Transverse colon (tissue), 4 donors: ENCODE results near the gene KLC3. TPM values are rescaled to one million over a fixed set of nuclear protein-coding genes. Genes with fewer than 3 reads are reported as not detected.

Experiments used
- DNase-seq: peaks from one replicate; pipeline ENCODE4 v3.0.0-alpha.2; 2019
- H3K27ac ChIP-seq, 4 donors: fragments of 200-600 bp; sonication (generic); 2 replicates each; pipeline ENCODE4 v1.5.1; 2016 to 2018; ENCODE audit warnings: inconsistent platforms in 4 of 4
- H3K27me3 ChIP-seq: fragments of 200-600 bp; sonication (generic); 2 replicates; pipeline ENCODE4 v1.5.1; 2017; ENCODE audit warnings: inconsistent platforms
- H3K36me3 ChIP-seq, 4 donors: fragments of 200-600 bp; sonication (generic); 2 replicates each; pipeline ENCODE4 v1.5.1; 2017 to 2019; ENCODE audit warnings: inconsistent platforms in 4 of 4
- H3K4me1 ChIP-seq, 4 donors: fragments of 200-600 bp; sonication (generic); 2 replicates each; pipeline ENCODE4 v1.5.1; 2017 to 2020; ENCODE audit warnings: inconsistent platforms in 4 of 4
- H3K4me3 ChIP-seq, 4 donors: fragments of 200-600 bp; sonication (generic); 1 replicate in 1 of 4; 2 replicates in 3 of 4; pipeline versions ENCODE4 v1.5.1 to v1.6.1; 2017 to 2019; ENCODE audit warnings: inconsistent platforms in 4 of 4
- H3K9me3 ChIP-seq, 2 donors: fragments of 200-600 bp; sonication (generic); 2 replicates each; pipeline ENCODE4 v1.5.1; 2017 to 2019; ENCODE audit warnings: inconsistent platforms in 2 of 2
- EP300 ChIP-seq: sonication (generic); formaldehyde crosslinking; IDR thresholded peaks from one replicate; pipeline ENCODE4 v1.6.1; 2017; ENCODE audit warnings: antibody characterized with exemption, low read depth
- POLR2A ChIP-seq: fragments of 450-650 bp; IDR thresholded peaks from one replicate; pipeline ENCODE4 v1.6.1; 2016; ENCODE audit warnings: antibody characterized with exemption, mild to moderate bottlenecking, moderate library complexity
- POLR2AphosphoS5 ChIP-seq, 3 donors: sonication (generic); formaldehyde crosslinking; IDR thresholded peaks; one replicate each; pipeline ENCODE4 v1.6.1; 2016; ENCODE audit warnings: antibody characterized with exemption in 3 of 3
- WGBS, 2 donors: methylation state at CpG; one replicate each; pipeline ENCODE4 v1.1.5; 2018; ENCODE audit warnings: low coverage in 1 of 2; 5-methylcytosine and 5-hydroxymethylcytosine counted together
- in situ Hi-C, 4 donors: fragments of 200-750 bp; cut with MboI; loops; one replicate each; pipeline versions ENCODE4 v1.15.0 to v1.15.1; 2017; ENCODE audit warnings: low sequenced_read_pairs in 3 of 4, low pct_ligation_motif_present in 1 of 4, low pct_unique_long_range_greater_than_20kb in 1 of 4
- intact Hi-C: fragments of 100-400 bp; cut with DNase I; formaldehyde crosslinking; loops from one replicate; pipeline ENCODE4 v1.15.1; 2023; ENCODE audit warnings: low total_unique reads
- total RNA-seq, 4 donors: library from RNA; depleted of rRNA; stranded (reverse); fragments of >200 nt; gene quantifications; one replicate each; pipeline ENCODE4 v1.1.0, GENCODE V29; 2016
- TF ChIP-seq, protein P1 (sequence below), 5 experiments: fragments of 200-600 bp in 3 of 5; fragments of 450-650 bp in 2 of 5; sonication (generic) in 3 of 5; IDR thresholded peaks; 1 replicate in 2 of 5; 2 replicates in 3 of 5; pipeline ENCODE4 v1.5.1; 2016 to 2017; ENCODE audit warnings: antibody characterized with exemption in 5 of 5, inconsistent platforms in 3 of 5, mild to moderate bottlenecking in 2 of 5, moderate library complexity in 1 of 5

KLC3 gene
- total RNA-seq, 4 donors from 2014 or later = not detected

DNA sequence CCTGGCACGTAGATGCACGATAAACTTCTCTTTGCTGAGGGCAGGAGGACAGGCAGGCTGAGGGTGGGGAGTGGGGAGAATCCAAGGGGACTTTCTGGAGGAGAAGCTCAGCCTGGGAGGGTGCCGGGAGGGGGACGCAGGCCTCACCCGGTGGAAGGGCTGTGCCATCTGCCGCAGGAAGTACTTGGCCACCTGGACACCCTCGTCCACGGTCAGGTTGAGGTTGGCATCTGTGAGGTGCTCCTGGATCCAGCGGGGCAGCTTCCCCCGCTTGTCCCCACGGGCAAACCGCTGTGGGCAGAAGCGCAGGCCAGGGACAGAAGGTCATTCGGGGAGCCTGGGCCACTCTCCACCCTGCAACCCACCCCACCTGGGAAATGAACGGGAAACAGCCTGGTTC, 11.5 kb downstream of the KLC3 start:
- Histone ChIP-seq H3K27ac (no peak overlapping the region), H3K9me3 (no peaks in the 10 kb centered on the region), H3K4me1 (no peaks in the 10 kb centered on the region), H3K27me3 (peaks cover 10% of the 10 kb centered on the region), H3K4me3 (no peak overlapping the region), H3K36me3 (no peaks in the 10 kb centered on the region)
- 91% methylated on average over 15 of the region's 15 CpGs; no CpG with 5 or more reads in 1 of the 2 donors for WGBS, 2 donors
- in situ Hi-C loops = no loop called here
- no peak for DNase-seq
- intact Hi-C loops = no loop called here
- TF ChIP-seq EP300 = no peak
- no peak for TF ChIP-seq POLR2AphosphoS5 (IDR thresholded peaks at IDR 0.05)
- TF ChIP-seq POLR2A = no peak
- TF ChIP-seq, protein P1, sequence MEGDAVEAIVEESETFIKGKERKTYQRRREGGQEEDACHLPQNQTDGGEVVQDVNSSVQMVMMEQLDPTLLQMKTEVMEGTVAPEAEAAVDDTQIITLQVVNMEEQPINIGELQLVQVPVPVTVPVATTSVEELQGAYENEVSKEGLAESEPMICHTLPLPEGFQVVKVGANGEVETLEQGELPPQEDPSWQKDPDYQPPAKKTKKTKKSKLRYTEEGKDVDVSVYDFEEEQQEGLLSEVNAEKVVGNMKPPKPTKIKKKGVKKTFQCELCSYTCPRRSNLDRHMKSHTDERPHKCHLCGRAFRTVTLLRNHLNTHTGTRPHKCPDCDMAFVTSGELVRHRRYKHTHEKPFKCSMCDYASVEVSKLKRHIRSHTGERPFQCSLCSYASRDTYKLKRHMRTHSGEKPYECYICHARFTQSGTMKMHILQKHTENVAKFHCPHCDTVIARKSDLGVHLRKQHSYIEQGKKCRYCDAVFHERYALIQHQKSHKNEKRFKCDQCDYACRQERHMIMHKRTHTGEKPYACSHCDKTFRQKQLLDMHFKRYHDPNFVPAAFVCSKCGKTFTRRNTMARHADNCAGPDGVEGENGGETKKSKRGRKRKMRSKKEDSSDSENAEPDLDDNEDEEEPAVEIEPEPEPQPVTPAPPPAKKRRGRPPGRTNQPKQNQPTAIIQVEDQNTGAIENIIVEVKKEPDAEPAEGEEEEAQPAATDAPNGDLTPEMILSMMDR (IDR thresholded peaks at IDR 0.05) = no peak

DNA sequence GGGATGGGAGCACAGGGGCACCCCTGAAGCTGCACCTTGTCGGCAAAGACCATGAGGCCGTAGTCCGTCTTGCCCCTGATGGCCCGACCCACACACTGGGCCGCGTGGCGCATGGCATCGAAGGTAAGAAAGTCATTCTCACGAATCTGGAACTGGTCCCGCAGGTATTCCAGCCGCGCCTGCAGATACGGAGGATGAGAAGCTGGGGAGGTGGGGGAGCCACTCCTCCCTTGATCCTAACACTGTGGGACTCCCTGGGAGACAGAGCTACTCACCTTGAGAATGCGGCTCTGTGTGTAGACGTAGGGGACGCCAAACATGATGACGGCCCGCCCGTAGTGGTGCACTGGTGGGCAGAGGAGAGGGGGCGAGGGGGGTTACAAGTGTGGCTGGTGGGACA, 11.9 kb downstream of the KLC3 start:
- H3K27me3 ChIP-seq = peaks cover 6% of the 10 kb centered on the region
- in situ Hi-C loops (no loop called here), intact Hi-C loops (no loop called here)
- H3K4me1 ChIP-seq = no peaks in the 10 kb centered on the region
- 80 to 93% methylated on average over 1 to 20 of the region's 20 CpGs for WGBS, 2 donors
- DNase-seq = no peak
- no peak overlapping the region for H3K4me3 ChIP-seq
- no peaks in the 10 kb centered on the region for H3K36me3 ChIP-seq
- H3K9me3 ChIP-seq = no peaks in the 10 kb centered on the region
- no peak overlapping the region for H3K27ac ChIP-seq
- TF ChIP-seq POLR2A (no peak), EP300 (no peak), POLR2AphosphoS5 (IDR thresholded peaks at IDR 0.05) (no peak)

DNA sequence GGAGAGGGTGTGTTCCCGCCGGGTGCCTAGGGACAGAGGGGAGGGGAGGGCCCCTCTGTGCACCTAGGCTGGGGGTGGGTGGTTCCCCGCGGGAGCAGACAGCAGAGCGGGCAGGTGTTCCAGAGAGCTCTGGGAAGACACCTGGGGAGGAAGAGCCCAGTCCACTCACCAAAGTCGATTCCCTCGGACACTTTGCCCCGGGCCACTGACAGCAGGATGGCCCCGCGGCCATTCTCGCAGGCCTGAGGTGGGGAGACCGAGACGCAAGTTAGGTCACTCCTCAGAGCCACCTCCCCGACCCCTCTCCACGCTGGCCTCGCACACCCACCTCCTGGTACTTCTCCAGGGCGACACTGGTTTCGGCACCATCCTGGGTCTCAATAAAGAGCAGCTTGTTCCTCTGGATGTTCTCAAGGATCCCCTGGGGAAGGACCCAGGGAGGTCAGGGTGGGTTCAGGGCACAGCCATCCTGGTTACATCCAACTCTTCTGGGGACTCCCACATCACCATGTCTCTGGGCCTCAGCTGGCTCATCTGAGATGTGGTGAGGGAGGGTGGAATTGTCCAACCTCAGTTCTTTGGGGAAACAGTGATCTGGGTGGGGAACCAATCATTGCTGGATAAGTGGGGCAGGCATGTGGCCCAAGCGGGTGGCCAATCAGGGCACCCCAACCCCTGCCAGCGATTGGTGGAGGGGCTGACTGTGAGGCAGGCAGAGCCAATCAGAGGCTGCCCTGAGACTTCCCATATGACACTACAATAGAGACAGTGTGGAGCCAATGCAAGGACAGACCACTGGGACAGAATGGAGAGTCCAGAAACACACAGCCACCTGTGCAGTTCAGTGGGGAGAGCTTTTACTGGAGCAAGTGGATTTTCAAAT, 12.6 kb downstream of the KLC3 start:
- H3K4me1 ChIP-seq = no peaks in the 10 kb centered on the region
- no peaks in the 10 kb centered on the region for H3K9me3 ChIP-seq
- 95% methylated on average over 19 of the region's 20 CpGs; no CpG with 5 or more reads in 1 of the 2 donors for WGBS, 2 donors
- TF ChIP-seq, protein P1 (IDR thresholded peaks at IDR 0.05) = no peak
- no peak for DNase-seq
- in situ Hi-C loops (no loop called here), intact Hi-C loops (no loop called here)
- H3K4me3 ChIP-seq = no peak overlapping the region
- H3K27me3 ChIP-seq = no peaks in the 10 kb centered on the region
- H3K36me3 ChIP-seq = no peaks in the 10 kb centered on the region
- H3K27ac ChIP-seq = no peak overlapping the region

DNA sequence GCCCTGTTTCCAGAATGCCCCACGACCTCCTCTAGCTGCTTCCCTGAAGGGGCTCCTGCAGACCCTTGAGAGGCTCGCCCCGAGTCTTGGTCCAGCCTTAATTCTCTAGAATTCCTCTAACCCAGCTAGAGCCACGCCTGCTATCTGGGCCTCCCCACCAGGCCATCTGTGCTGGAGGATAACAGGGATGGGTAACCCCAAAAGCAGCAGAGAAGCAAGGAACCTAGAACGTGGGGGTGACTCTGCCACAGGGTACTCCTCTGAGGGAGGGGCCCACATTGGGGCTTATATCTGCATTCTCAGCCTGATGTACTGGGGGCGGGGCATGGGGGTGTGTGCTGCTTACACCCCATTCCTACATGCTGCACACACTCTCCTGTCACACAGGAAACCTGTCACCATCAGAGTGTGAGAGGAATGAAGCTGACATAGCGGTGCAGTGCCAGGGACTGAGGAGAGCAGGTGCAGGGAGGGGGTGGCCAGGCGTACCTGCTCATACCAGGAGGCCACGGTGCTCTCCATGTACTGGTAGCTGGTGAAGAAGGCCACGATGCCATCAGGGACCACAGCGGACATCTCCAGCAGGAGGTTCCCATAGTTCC, 13.8 kb downstream of the KLC3 start:
- Histone ChIP-seq H3K27ac (no peak overlapping the region), H3K27me3 (no peaks in the 10 kb centered on the region), H3K36me3 (no peaks in the 10 kb centered on the region), H3K9me3 (no peaks in the 10 kb centered on the region), H3K4me3 (no peak overlapping the region), H3K4me1 (no peaks in the 10 kb centered on the region)
- intact Hi-C loops = no loop called here
- no peak for TF ChIP-seq POLR2A
- TF ChIP-seq EP300 = no peak
- no peak for TF ChIP-seq POLR2AphosphoS5 (IDR thresholded peaks at IDR 0.05)
- TF ChIP-seq, protein P1 (IDR thresholded peaks at IDR 0.05) = no peak
- in situ Hi-C loops = no loop called here
- no peak for DNase-seq
- WGBS, 2 donors = 95% methylated on average over 11 of the region's 11 CpGs; no CpG with 5 or more reads in 1 of the 2 donors
